GM12874 (cell line): ENCODE measurements around the gene NUCKS1.

ENCODE experiments used
- TF ChIP-seq, protein P1 (sequence below): IDR thresholded peaks from 2 replicates; pipeline ENCODE4 v1.5.1; 2011; ENCODE audit warnings: low read depth, mild to moderate bottlenecking, control low read depth, low read length, moderate library complexity; ENCODE audit not compliant: insufficient read depth

The NUCKS1 gene

DNA sequence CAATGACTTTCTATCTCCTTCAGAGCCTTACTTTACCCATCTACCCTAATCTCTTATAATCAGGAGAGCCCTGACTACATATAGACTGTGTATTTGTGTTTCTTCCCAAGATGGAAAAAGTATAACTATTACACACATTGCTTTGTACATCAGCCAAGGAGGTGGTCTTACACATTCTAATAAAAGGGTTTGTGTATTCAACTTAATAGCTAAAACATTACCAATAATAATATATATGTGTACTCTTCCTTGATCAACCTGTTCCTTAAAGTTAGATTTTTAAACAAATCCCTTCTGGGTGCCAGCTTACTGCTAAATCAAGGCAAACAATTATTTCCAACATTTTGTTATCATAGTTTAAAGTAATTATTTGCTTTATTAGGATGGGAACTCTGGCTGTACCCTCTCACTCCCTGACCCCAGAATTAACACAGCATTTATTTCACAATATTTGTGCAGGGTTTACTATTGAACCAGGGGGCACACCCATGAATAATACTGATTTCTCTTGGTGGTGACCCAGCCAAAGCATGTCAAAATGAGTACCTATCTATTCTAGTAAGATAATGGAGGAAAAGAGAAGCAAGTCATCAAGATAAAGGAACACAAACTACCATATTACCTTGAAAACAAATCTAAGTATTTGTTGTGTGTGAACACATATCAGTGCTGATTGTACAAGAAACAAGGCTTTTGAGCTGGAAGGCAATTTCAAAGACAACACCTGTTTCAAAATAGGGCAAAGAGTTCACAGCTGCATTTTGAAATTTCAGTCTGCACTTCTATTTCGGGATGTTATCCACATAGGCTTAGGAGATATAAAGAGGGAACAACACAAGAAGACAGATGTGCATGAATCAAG, 39.5 kb downstream of the NUCKS1 start:
- TF ChIP-seq, protein P1, sequence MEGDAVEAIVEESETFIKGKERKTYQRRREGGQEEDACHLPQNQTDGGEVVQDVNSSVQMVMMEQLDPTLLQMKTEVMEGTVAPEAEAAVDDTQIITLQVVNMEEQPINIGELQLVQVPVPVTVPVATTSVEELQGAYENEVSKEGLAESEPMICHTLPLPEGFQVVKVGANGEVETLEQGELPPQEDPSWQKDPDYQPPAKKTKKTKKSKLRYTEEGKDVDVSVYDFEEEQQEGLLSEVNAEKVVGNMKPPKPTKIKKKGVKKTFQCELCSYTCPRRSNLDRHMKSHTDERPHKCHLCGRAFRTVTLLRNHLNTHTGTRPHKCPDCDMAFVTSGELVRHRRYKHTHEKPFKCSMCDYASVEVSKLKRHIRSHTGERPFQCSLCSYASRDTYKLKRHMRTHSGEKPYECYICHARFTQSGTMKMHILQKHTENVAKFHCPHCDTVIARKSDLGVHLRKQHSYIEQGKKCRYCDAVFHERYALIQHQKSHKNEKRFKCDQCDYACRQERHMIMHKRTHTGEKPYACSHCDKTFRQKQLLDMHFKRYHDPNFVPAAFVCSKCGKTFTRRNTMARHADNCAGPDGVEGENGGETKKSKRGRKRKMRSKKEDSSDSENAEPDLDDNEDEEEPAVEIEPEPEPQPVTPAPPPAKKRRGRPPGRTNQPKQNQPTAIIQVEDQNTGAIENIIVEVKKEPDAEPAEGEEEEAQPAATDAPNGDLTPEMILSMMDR, result no peak

- TF ChIP-seq, protein P1, result no peak
Measured at GRCh38 chr1:205709640-205710039, 40.3 kb downstream of the NUCKS1 start.

DNA sequence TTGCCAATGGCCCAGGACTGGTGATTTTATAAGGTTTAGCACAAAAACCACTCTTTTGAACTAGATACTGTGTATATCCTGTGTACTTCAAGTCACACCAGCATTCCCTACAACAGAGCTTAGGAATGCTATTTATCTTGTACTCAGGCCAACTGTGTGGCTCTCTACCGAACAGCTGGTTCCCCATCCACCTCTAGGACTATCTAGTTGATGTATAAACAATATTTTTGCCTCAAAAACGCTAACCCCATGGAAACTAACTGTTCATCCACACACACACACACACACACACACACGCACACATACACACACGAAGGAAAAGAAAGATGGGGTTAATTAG, 41.0 kb downstream of the NUCKS1 start:
- TF ChIP-seq, protein P1, result no peak

- TF ChIP-seq, protein P1, result no peak
Measured at GRCh38 chr1:205706601-205707502, 43.1 kb downstream of the NUCKS1 start.

DNA sequence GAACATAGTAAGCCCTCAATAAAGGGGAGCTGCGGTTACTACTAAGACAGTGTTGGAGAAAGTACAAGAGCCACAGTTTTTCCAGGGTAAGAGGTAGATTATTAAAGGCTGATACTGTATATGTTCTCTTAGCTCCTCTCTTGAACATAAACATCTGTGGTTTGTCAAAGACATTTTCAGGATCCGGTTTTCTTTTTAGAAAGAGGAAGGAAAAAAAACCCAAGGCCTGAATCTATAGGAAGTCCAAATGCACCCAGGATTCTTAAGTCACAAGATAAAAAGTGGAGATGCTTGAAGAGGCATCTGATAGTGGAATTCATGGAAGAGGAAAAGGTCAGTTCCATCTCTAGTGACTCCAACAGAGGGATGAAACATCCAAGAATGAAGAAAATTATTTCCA, 45.1 kb downstream of the NUCKS1 start:
- TF ChIP-seq, protein P1, result no peak

DNA sequence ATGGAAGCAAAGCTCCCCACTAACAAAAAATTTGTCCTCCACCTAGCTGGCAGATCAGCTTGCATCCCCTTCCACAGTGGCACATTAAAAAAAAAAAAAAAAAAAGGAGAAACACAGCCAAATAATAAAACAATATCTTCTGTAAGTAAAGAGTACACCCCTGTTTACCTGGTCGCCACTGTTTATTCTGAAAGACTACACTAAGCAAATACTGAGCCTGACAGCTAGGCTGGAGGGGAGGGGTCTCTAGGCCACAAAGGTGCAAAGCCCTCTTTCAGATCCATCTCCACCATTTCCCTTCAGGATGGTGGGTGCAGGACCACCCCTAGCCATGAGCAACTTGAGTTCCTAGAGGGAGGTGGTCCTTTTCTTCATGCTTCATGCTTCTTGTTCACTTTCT, 46.9 kb downstream of the NUCKS1 start:
- TF ChIP-seq, protein P1, result no peak

DNA sequence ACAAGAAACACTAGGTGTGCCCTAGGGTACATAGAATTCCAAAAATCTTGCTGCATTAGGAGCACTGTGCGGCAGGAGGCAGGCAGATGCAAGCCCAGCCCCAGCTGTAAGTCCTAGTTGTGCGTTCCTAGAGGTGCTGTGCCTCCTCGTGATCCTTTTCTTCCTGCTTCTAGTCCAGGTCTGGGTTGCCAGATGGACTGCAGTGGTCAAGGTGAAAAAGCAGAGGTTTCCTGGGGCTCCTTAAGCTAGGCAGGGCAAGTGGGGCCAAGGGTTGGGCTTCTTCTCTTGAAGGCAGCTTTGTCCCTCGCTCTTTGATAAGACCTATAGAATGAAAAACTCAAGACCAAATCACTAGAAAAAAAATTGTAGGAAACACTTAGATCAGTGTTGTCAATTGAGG, 48.1 kb downstream of the NUCKS1 start:
- TF ChIP-seq, protein P1, result no peak
